HG03469 (cell line): Measurements from ENCODE around the gene VCAM1.
"Not testable (repeated sequence)": the region's sequence is repeated elsewhere in the genome, so short reads cannot be mapped to it uniquely, and the experiment has no call there.

Source experiments
- ATAC-seq: cut with Tn5 transposase; IDR thresholded peaks from one replicate; pipeline ENCODE4 v1.9.1; 2021; ENCODE audit warnings: mild to moderate bottlenecking, moderate library complexity, moderate number of reproducible peaks; ENCODE audit not compliant: unreplicated experiment

Gene VCAM1

GRCh38 chr1:100773444-100773843, 53.9 kb downstream of the VCAM1 start:
- no peak for ATAC-seq

GRCh38 chr1:100774370-100774769, 54.8 kb downstream of the VCAM1 start:
- ATAC-seq: no peak

- ATAC-seq: no peak
Measured at GRCh38 chr1:100775483-100775882, 55.9 kb downstream of the VCAM1 start.

DNA sequence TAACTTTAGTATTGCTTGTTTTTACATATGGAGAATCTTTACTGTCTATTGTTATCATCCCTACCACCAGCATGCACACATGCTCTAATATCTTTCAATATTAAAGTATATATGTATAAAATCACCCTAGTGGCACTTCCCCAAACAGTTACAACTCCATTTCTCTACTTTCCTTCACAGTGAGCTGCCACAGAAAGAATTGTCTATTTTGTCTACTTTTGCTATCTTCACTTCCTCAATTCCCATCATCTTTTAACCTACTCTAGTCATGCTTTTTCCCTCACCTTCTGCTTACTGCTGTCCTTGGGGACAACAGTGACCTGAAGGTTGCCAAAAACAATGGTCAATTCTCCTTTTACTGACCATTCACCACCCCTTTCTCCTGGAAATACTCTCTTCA, 59.2 kb downstream of the VCAM1 start:
- ATAC-seq: no peak

DNA sequence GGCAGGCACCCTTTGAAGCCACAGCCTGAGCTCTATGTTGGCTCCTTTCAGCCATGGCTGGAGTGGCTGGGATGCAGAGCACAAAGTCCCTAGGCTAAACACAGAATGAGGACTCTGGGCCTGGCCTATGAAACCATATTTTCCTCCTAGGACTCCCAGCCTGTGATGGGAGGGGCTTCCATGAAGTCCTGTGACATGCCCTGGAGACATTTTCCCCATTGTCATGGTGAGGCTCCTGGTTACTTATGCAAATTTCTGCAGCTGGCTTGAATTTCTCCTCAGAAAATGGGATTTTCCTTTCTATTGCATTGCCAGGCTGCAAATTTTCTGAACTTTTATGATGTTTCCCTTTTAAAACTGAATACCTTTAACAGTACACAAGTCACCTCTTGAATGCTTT, 61.3 kb downstream of the VCAM1 start:
- ATAC-seq: no peak

GRCh38 chr1:100781728-100782127, 62.2 kb downstream of the VCAM1 start:
- not testable (repeated sequence) for ATAC-seq

DNA sequence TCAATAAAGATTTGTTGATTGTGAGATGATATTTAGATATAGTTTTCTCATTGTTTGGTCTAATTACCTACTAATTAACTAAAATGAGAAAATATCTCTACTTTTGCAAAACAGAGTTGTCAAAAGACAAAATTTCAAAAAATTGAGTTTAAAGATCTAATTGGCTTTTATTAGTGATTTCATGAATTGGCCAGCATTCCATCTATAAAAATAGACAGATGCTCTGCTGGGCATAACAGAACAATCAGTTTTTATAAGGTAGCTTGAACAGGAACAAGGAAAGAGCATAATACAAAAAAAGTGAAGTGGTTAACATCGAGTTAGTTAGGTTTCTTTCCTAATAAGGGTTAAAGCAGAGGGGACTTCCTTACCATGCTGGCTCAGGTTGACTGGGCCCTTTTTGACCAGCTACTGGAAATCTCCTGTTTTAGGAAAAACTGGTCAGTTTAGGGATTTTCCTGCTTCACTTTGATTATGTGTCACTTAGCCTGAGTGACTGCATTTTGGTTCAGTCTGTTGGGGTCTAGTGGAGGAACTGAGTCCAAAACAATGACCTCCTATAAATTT, 63.0 kb downstream of the VCAM1 start:
- ATAC-seq: no peak

DNA sequence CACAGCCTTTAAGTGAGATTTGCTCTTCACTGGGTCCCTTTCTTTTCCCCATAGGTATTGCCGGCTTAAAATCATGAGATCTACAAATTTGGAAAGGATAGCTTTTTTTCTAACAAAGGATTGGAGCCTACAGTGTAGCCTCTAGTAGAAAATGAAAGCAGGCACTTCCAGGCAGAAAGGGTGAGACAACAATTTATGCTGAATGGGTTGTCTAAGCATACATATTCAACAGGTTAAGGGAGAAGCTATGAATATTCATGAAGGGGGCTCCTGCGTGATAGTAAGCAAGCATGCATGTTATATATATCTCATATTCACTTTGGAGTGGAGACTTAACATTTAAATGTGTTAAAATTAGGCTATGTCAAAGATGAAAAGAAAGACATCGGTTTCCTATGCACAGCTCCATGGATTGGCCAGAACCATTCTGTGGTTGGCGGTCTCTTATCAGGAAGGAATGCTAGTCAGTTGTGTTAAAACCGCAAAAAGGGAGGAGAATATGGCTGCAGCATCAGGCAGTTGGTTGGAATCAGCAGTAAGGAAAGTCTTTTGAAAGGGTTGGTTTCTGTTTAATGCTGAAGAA, 66.0 kb downstream of the VCAM1 start:
- ATAC-seq: no peak

GRCh38 chr1:100786870-100787269, 67.3 kb downstream of the VCAM1 start:
- ATAC-seq: no peak
